CD4-positive, alpha-beta T cell treated with Interferon alpha-2 for 1 hour (primary cell): ENCODE results near the gene ACP7.

Experiments used
- DNase-seq, 2 donors: peaks; one replicate each; pipeline ENCODE4 v3.0.0-alpha.2; 2020 to 2022

ACP7 gene

DNA sequence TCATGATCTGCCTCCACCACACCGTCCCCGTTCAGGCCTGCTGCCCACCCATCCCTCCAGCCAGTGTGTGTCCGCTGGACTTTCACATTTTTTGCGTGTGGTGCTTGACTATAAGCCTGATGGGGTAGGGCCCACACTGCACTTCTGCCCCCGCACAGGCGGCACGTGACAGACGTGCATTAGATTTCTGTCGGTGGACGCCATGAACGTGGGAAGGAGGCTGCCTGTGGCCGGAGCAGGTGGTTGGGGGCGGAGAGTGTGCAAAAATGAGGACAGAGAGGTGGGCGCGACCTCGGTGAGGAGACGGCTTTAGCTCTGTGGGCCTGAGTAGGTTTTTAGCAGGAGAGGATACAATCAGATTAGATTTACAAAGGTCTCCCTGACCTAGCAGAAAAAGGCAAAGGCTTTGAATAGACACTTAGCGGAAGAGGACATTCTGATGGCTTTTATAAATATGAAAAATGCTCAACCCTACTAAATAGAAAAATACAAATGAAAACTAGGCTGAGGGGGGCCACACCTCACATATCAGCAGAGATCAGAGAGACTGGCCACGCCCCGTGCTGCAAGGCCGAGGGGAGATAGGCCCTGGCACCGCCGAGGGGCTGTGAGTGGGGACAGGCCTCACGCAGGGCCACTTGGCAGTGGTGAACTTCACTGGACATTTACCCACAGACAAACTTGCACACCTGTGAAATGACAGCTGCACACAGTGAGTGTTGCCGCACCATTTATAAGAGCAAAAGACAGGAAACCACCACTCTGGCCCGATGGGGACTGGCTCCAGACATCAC, 66.8 kb downstream of the ACP7 start:
- DNase-seq = no peak

DNA sequence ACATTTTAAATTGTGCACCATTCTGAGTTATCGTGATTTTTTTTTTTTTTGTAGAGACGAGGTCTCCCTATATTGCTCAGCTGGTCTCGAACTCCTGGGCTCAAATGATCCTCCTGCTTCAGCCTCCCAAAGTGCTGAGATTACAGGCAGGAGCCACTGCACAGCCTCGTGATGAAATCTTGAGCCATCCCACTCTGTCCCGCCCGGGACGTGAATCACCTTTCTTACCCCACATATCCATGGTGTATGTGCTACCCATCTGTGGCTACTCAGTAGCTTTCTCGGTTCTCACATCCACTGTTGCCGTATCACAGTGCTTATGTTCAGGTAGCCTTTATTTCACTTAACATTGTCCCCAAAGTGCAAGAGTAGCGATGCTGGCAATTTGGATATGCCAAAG, 67.9 kb downstream of the ACP7 start:
- DNase-seq = no peak

DNA sequence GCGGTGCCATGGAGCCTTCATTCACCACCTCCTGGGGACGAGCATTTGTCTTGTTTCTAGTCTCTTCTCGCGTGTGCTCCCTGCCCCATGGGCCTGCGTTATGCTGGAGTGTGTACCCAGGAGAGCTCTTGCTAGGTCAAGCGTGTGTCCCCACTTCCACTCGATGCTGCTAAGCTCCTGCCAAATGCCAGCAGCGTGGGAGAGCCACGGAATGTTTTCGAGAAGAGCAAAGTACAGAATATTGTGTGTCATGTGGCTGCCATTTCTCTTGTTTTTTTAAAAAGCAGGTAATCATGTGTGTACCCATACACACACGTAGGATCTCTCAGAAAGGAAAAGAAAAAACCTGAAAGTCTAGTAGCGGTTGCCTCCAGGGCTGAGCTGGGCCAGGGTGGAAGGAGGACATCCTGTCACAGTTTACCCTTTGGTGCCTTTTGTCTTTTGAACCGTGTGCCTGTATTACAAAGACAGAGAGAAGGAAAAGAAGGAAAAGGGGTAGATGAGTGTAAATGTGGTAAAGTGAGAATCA, 70.0 kb downstream of the ACP7 start:
- DNase-seq = no peak

DNA sequence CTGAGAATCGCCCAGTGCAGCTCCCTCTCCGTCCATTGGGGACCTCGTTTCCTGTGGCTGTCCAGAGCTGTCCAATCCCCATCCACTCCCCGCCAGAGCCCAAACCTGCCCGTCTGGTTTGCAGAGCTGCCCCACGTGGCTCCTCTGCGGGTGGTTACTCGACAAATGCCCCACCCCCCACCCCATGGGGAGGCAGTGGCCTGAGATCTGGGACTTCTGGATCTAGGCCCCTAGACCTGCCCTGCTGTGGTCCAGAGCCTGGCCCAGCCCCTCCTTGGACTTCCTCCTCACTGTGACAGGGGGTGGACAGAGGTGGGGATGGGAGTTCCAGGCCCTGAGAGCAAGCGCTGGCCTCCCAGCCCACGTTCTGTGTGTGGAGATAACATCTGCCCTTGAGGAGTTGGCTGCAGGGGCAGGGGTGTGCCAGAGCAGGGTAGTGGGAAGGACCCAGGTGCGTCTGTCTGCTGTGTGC, 70.5 kb downstream of the ACP7 start:
- no peak for DNase-seq

DNA sequence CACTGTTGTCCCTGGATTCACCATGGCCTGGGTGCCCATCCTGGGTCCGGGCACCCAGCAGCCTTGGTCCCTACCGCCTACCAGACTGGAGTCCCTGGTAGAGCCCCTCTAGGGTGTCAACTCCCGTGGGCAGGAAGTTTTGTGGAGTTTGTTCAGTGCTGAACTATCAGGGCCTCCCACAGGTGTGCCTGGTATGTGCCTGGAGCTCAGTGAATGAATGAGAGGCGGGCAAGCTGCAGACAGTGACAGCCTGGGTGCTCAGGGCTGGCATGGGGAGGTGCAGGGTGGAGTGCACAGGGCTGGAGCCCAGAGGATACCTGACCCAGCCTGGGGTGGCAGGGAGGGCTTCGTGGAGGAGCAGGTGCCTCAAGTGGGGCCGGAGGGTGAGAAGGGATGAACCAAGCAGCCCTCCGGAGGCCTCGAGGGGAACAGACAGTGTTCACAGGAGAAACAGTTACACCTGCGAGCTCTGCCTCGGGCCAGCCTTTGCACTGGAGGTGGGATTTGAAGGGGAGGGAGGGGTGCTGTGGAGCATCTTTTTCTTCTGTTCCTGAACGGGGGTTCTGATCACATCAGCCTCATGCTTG, 71.0 kb downstream of the ACP7 start:
- no peak for DNase-seq

DNA sequence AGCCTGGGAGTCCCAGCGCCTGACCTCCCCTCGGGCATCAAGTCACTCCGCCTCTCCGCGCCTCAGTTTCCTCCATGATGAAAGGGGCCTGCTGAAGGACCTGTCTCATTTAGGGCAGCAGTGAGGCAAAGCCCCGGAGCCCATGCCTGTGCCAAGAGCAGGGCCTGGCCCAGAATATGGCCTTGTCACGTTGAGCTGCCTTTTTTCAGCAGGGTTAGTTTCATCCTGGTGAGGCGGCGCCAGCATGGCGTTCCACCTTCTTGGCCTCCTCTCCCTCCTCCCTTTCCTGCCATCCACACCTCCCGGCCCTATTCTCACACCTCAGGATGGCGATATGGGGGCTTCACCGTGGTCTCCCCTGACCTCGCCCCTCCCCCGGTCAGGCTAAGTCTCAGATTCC, 71.6 kb downstream of the ACP7 start:
- no peak for DNase-seq

DNA sequence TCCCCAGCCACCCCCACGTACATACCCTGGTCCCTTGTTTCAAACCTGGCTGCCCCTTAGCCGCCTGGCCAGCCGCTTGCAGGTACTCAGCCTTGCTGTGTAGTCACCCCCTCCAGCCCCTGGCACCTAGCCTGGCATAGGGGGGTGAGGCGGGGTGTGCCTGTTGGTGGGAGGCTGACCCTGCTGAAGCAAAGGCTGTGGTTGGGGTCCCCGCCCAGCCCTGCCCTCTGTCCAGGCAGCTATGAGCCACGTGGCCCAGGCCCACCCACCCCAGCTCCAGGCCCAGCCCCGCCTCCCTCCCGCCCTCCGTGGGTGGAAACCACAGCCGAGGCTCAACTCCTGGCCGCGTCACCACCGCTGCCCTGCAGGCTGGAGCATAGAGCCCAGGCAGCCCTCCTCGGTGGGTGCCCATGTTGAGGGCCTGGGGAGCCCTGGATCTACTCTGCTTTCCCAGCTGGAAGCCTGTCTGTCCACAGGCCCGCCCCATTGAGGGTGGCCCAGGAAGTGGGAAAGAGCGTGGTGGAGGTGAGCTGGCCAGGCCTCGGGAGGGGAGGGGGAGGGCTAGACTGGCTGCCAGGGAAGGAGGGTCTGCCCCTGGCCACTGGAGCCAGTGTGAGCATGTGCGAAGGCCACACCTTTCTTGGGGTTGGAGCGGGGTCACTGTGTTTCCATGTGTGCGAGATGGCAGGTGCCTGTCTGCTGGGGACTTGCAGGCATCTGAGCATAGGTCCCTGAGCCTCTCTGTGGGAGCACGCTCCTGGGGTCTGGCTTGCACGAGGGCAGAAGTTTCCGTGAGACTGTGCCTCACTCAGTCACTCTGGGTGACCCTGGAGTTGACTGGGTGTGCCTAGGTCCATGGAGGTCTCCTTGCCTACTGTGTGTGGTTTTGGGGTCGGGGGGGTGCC, 72.4 kb downstream of the ACP7 start:
- DNase-seq = no peak

DNA sequence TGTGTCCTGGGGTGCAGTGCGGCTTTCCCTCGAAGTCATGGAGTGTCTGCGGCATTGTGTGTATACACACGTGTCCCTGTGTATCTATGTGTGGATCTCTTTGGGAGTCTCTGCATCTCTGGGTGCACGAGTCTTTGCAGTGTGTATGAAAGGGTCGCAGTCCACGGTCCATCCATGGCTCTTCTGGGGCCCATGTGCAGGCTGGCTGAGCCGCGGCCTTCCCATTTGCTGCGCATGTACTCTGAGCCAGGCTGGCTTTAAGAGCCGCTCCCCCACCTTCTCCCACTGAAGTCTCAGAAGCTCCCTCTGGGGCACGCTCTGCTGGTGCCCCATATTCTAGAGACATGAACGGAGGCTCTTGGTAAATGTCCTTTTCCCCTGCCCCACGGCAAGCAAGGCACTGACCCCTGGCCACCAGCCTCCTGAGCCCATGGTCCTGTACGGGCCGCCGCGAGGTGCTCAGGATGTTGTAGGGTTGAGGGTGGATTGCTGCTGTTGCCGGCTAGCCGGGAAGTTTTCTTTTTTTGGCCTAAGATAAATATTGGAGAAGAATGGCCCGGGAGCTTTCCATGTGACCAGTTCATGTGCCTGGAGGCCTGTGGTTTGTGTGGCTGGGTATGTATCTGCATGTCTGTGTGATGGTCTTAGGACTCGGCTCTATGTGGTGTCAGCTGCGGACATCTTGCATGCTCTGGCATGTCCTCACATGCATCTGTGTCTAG, 73.3 kb downstream of the ACP7 start:
- no peak for DNase-seq

DNA sequence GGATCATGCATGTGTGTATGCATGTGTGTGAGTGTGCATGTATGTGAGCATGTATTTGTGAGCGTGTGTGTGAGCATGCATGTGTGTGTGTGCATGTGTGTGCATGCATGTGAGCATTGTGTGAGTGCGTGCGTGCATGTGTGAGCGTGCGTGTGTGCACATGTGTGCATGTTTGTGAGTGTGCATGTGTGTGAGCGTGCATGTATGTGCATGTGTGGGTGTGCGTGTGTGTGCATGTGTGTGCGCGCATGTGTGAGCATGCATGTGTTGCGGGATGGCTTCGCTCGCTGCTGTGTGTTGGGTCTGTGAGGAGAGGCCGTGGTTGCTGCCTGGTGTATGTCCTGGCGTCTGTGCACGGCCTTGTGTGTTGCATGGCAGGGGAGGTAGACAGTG, 73.8 kb downstream of the ACP7 start:
- no peak for DNase-seq

DNA sequence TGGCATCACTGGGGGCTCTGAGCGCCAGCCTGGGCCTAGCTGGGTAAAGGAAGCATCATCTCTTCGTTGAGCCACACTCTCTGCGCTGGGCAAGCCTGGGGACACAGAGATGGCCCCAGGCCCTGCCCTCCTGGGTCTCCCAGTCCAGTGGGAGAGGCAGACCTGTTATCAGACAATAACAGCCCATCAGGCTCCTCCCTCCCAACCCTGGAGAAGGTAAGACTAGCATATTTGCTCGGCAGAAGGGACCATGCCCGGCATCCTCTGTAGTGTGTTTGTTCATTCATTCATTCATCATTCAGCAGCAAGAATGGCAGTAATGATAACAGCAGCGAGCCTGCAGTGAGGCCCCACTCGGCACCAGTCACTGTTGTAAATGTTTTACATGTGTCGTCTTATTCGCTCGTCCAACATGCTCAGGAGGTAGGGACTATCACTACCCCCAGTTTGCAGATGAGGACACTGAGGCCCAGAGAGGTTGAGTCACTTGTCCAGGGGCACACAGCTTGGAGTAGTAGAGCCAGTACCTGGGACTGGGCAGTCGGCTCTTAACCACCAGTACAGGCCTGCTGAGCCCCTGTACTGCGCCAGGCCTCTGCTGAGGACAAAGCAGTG, 74.6 kb downstream of the ACP7 start:
- DNase-seq = no peak

DNA sequence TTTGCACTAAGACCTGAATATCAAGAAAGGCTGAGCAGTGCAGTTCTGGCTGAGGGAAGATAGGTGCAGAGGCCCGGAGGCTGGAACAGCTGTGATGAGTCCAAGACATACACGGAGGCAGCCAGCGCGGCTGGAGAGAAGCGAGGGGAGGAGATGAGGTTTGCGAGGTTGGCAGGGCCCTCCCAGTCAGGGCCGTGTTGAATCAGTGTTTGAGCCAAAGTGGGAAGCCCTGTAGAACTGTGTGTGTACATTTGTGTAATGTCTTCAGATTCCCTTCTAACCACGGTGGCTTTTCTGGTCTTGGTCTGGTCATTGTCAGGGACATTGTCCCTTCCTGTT, 76.3 kb downstream of the ACP7 start:
- DNase-seq = no peak
